Measurements from ENCODE around the gene NHLRC4.
A peak's percentile ranks its signal among the peaks of the same experiment; 100 is the strongest.

NHLRC4 gene

GRCh38 chr16:606656-607307, 40.0 kb downstream of the NHLRC4 start:
- no peak for DNase-seq

GRCh38 chr16:608019-608418, 41.2 kb downstream of the NHLRC4 start:
- no peak for DNase-seq

GRCh38 chr16:609316-609715, 42.5 kb downstream of the NHLRC4 start:
- DNase-seq, result no peak

GRCh38 chr16:609984-610383, 43.2 kb downstream of the NHLRC4 start:
- DNase-seq, result no peak

GRCh38 chr16:610513-611381, 43.9 kb downstream of the NHLRC4 start:
- peak; percentile 24 for DNase-seq

- no peak for DNase-seq
Observed at GRCh38 chr16:615122-615521, 48.3 kb downstream of the NHLRC4 start.

GRCh38 chr16:616733-617586, 50.2 kb downstream of the NHLRC4 start:
- peak; percentile 80 for DNase-seq

- peak; percentile 58 for DNase-seq
Observed at GRCh38 chr16:617855-618254, 51.0 kb downstream of the NHLRC4 start.
